HepG2 (cell line): ENCODE results near the gene NOP9. TPM values are rescaled to one million over a fixed set of nuclear protein-coding genes. Genes with fewer than 3 reads are reported as not detected.

ENCODE experiments used
- BCL6 ChIP-seq: IDR thresholded peaks from 2 replicates; pipeline ENCODE4 v1.6.1; 2016; ENCODE audit warnings: missing genetic modification reagents, missing compliant biosample characterization
- CEBPB ChIP-seq: IDR thresholded peaks from 2 replicates; pipeline ENCODE4 v1.6.1; 2011; ENCODE audit warnings: low read depth, low read length, improper control_type of control experiment, borderline replicate concordance
- GFI1 ChIP-seq: sonication (generic); formaldehyde crosslinking; IDR thresholded peaks from 2 replicates; pipeline ENCODE4 v1.5.0; 2020; ENCODE audit warnings: missing genetic modification reagents, mild to moderate bottlenecking, borderline replicate concordance
- GMEB1 ChIP-seq: sonication (generic); formaldehyde crosslinking; IDR thresholded peaks from 2 replicates; pipeline ENCODE4 v1.5.1; 2020; ENCODE audit warnings: missing genetic modification reagents, mild to moderate bottlenecking, borderline replicate concordance
- JUNB ChIP-seq: sonication (generic); formaldehyde crosslinking; IDR thresholded peaks from 2 replicates; pipeline ENCODE4 v1.8.0; 2022; ENCODE audit warnings: missing genetic modification reagents, mild to moderate bottlenecking, borderline replicate concordance
- KDM2A ChIP-seq: sonication (generic); formaldehyde crosslinking; IDR thresholded peaks from 2 replicates; pipeline ENCODE4 v1.4.0; 2020; ENCODE audit warnings: low read depth, missing genetic modification reagents, borderline replicate concordance
- MXI1 ChIP-seq: IDR thresholded peaks from 3 replicates; pipeline ENCODE4 v1.6.1; 2012; ENCODE audit warnings: low read depth, low read length, inconsistent platforms, borderline replicate concordance
- NBN ChIP-seq: fragments of 450-650 bp; conservative IDR thresholded peaks from 2 replicates; pipeline ENCODE4 v1.6.1; 2017
- SALL1 ChIP-seq: sonication (generic); formaldehyde crosslinking; IDR thresholded peaks from 2 replicates; pipeline ENCODE4 v1.8.0; 2022; ENCODE audit warnings: mild to moderate bottlenecking, missing genetic modification reagents
- TCF12 ChIP-seq, 2 experiments: fragments of 450-650 bp in 1 of 2; sonication (generic) in 1 of 2; formaldehyde crosslinking in 1 of 2; IDR thresholded peaks; 2 replicates each; pipeline versions ENCODE4 v1.6.1 to v1.8.0; 2017 to 2022; ENCODE audit warnings: antibody characterized with exemption in 1 of 2, mild to moderate bottlenecking in 1 of 2, missing genetic modification reagents in 1 of 2, moderate library complexity in 1 of 2
- ZNF296 ChIP-seq: sonication (generic); formaldehyde crosslinking; conservative IDR thresholded peaks from 2 replicates; pipeline ENCODE4 v1.5.0; 2020; ENCODE audit warnings: mild to moderate bottlenecking, missing genetic modification reagents
- ZNF30 ChIP-seq: sonication (generic); formaldehyde crosslinking; IDR thresholded peaks from 2 replicates; pipeline ENCODE4 v1.5.0; 2020; ENCODE audit warnings: mild to moderate bottlenecking, missing genetic modification reagents
- ZNF33A ChIP-seq: sonication (generic); formaldehyde crosslinking; IDR thresholded peaks from 2 replicates; pipeline ENCODE4 v1.5.1; 2020; ENCODE audit warnings: missing genetic modification reagents, mild to moderate bottlenecking, moderate library complexity, borderline replicate concordance
- ZNF343 ChIP-seq: sonication (generic); formaldehyde crosslinking; IDR thresholded peaks from 2 replicates; pipeline ENCODE4 v1.4.0; 2020; ENCODE audit warnings: mild to moderate bottlenecking, missing genetic modification reagents
- ZNF557 ChIP-seq: sonication (generic); formaldehyde crosslinking; IDR thresholded peaks from 2 replicates; pipeline ENCODE4 v1.4.0; 2020; ENCODE audit warnings: missing genetic modification reagents
- ZNF567 ChIP-seq: sonication (generic); formaldehyde crosslinking; IDR thresholded peaks from 2 replicates; pipeline ENCODE4 v1.8.1; 2023; ENCODE audit warnings: mild to moderate bottlenecking, missing genetic modification reagents, borderline replicate concordance
- ZNF598 ChIP-seq: sonication (generic); formaldehyde crosslinking; IDR thresholded peaks from 2 replicates; pipeline ENCODE4 v1.5.1; 2020; ENCODE audit warnings: mild to moderate bottlenecking, missing genetic modification reagents, borderline replicate concordance
- ZNF616 ChIP-seq: sonication (generic); formaldehyde crosslinking; IDR thresholded peaks from 2 replicates; pipeline ENCODE4 v1.5.0; 2020; ENCODE audit warnings: low read depth, mild to moderate bottlenecking, missing genetic modification reagents
- ZNF629 ChIP-seq: sonication (generic); formaldehyde crosslinking; conservative IDR thresholded peaks from 2 replicates; pipeline ENCODE4 v1.5.0; 2020; ENCODE audit warnings: missing genetic modification reagents
- ZNF790 ChIP-seq: sonication (generic); formaldehyde crosslinking; IDR thresholded peaks from 2 replicates; pipeline ENCODE4 v1.8.0; 2022; ENCODE audit warnings: missing genetic modification reagents, mild to moderate bottlenecking, borderline replicate concordance
- polyA plus RNA-seq, 8 experiments: library from polyadenylated mRNA; depleted of rRNA in 3 of 8; stranded (reverse) in 7 of 8; unstranded in 1 of 8; fragments of >200 nt; fragmentation: Illumina TruSeq in 4 of 8; extraction: Trizol in 4 of 8; gene quantifications; 2 replicates each; pipeline versions ENCODE4 v1.2.1 to v1.2.3, GENCODE V29; 2011 to 2016; ENCODE audit warnings: low read depth in 4 of 8, missing spikeins in 1 of 8, mixed read lengths in 1 of 8; ENCODE audit not compliant: insufficient read depth in 1 of 8
- total RNA-seq, 5 experiments: library from RNA; depleted of rRNA; stranded (reverse); fragments of >200 nt; fragmentation: Illumina TruSeq; extraction: Trizol; gene quantifications; 2 replicates each; pipeline ENCODE4 v1.2.3, GENCODE V29; 2016; ENCODE audit warnings: low read depth in 1 of 5
- TF ChIP-seq, protein P1 (sequence below): fragments of 450-650 bp; IDR thresholded peaks from 2 replicates; pipeline ENCODE4 v1.6.1; 2017
- TF ChIP-seq, protein P2 (sequence below): sonication (generic); formaldehyde crosslinking; IDR thresholded peaks from 2 replicates; pipeline ENCODE4 v1.5.0; 2020; ENCODE audit warnings: missing genetic modification reagents
- TF ChIP-seq, protein P3 (sequence below): sonication (generic); formaldehyde crosslinking; IDR thresholded peaks from 2 replicates; pipeline ENCODE4 v1.4.0; 2020; ENCODE audit warnings: missing genetic modification reagents
- TF ChIP-seq, protein P4 (sequence below): sonication (generic); formaldehyde crosslinking; IDR thresholded peaks from 2 replicates; pipeline ENCODE4 v1.5.0; 2020; ENCODE audit warnings: missing genetic modification reagents

Gene NOP9
- total and polyA plus RNA-seq, 2 of the 13 experiments (the other 11 are each of a cell fraction or from before 2014, with no cell fraction given): 24.5 to 61.6 TPM

GRCh38 chr14:24270537-24271133 lies 29.0 kb upstream of the NOP9 start (continued):
- TF ChIP-seq ZNF343 (CRISPR knock-in tag) (no peak), ZNF567 (CRISPR knock-in tag) (no peak), ZNF30 (CRISPR knock-in tag) (no peak), ZNF790 (CRISPR knock-in tag) (no peak), ZNF33A (CRISPR knock-in tag) (no peak), SALL1 (no peak), TCF12 (IDR thresholded peaks at IDR 0.05) (no peak), TCF12 (CRISPR knock-in tag; IDR thresholded peaks at IDR 0.05) (no peak), JUNB (CRISPR knock-in tag) (no peak), GFI1 (no peak), BCL6 (CRISPR knock-in tag) (no peak), ZNF557 (CRISPR knock-in tag) (no peak), ZNF616 (CRISPR knock-in tag) (no peak), NBN (no peak), MXI1 (no peak), KDM2A (no peak), GMEB1 (CRISPR knock-in tag) (no peak), ZNF296 (CRISPR knock-in tag) (0 out of 2 replicates have a peak, but pooled peaks have one; percentile 55), CEBPB (no peak), ZNF629 (CRISPR knock-in tag) (peak; percentile 100), ZNF598 (CRISPR knock-in tag) (peak; percentile 68; the same call in 1 of the 2 replicates)
- TF ChIP-seq, protein P1, sequence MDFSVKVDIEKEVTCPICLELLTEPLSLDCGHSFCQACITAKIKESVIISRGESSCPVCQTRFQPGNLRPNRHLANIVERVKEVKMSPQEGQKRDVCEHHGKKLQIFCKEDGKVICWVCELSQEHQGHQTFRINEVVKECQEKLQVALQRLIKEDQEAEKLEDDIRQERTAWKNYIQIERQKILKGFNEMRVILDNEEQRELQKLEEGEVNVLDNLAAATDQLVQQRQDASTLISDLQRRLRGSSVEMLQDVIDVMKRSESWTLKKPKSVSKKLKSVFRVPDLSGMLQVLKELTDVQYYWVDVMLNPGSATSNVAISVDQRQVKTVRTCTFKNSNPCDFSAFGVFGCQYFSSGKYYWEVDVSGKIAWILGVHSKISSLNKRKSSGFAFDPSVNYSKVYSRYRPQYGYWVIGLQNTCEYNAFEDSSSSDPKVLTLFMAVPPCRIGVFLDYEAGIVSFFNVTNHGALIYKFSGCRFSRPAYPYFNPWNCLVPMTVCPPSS: no peak
- TF ChIP-seq, protein P2, sequence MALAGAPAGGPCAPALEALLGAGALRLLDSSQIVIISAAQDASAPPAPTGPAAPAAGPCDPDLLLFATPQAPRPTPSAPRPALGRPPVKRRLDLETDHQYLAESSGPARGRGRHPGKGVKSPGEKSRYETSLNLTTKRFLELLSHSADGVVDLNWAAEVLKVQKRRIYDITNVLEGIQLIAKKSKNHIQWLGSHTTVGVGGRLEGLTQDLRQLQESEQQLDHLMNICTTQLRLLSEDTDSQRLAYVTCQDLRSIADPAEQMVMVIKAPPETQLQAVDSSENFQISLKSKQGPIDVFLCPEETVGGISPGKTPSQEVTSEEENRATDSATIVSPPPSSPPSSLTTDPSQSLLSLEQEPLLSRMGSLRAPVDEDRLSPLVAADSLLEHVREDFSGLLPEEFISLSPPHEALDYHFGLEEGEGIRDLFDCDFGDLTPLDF (CRISPR knock-in tag): no peak
- TF ChIP-seq, protein P3, sequence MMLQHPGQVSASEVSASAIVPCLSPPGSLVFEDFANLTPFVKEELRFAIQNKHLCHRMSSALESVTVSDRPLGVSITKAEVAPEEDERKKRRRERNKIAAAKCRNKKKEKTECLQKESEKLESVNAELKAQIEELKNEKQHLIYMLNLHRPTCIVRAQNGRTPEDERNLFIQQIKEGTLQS (CRISPR knock-in tag): no peak
- TF ChIP-seq, protein P4, sequence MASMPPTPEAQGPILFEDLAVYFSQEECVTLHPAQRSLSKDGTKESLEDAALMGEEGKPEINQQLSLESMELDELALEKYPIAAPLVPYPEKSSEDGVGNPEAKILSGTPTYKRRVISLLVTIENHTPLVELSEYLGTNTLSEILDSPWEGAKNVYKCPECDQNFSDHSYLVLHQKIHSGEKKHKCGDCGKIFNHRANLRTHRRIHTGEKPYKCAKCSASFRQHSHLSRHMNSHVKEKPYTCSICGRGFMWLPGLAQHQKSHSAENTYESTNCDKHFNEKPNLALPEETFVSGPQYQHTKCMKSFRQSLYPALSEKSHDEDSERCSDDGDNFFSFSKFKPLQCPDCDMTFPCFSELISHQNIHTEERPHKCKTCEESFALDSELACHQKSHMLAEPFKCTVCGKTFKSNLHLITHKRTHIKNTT (CRISPR knock-in tag): peak; percentile 34; the same call in 1 of the 2 replicates
